Activated T-cell treated with anti-CD3 and anti-CD28 coated beads, Interleukin-2, amount 50 U/mL, for 72 hours (primary cell): ENCODE data around the gene AKR7A3. TPM values are rescaled to one million over a fixed set of nuclear protein-coding genes. Genes with fewer than 3 reads are reported as not detected.
"Not testable (repeated sequence)": the region's sequence is repeated elsewhere in the genome, so short reads cannot be mapped to it uniquely, and the experiment has no call there.

ENCODE experiments used
- ATAC-seq, 2 donors: fragments of 150-1000 bp; cut with Tn5 transposase; replicated peaks in 1 of 2; 2 replicates each; pipeline ENCODE4 v1.10.0; 2021; ENCODE audit warnings: moderate library complexity in 2 of 2, mild to moderate bottlenecking in 1 of 2
- DNase-seq, 2 donors: peaks; one replicate each; pipeline ENCODE4 v3.0.0; 2021 to 2022; ENCODE audit warnings: mixed read lengths in 1 of 2
- H3K27ac Mint-ChIP-seq: one replicate; pipeline ENCODE4 v1.8.0; 2022; ENCODE audit warnings: mild to moderate bottlenecking, moderate library complexity, mixed read lengths
- H3K27me3 Mint-ChIP-seq: one replicate; pipeline ENCODE4 v1.8.0; 2022; ENCODE audit warnings: low read depth, mixed read lengths
- H3K36me3 Mint-ChIP-seq, 2 donors: one replicate each; pipeline ENCODE4 v1.8.0; 2022; ENCODE audit warnings: mixed read lengths in 2 of 2, mild to moderate bottlenecking in 1 of 2; ENCODE audit not compliant: insufficient read depth in 2 of 2
- H3K4me1 Mint-ChIP-seq: one replicate; pipeline ENCODE4 v1.8.0; 2022; ENCODE audit warnings: low read depth, mixed read lengths
- H3K4me3 Mint-ChIP-seq, 2 donors: one replicate each; pipeline ENCODE4 v1.8.0; 2022; ENCODE audit warnings: mild to moderate bottlenecking in 2 of 2, mixed read lengths in 2 of 2, moderate library complexity in 2 of 2
- H3K9me3 Mint-ChIP-seq, 2 donors: one replicate each; pipeline ENCODE4 v1.8.0; 2022; ENCODE audit warnings: mixed read lengths in 2 of 2
- total RNA-seq, 2 donors: library from RNA; stranded (reverse); gene quantifications; one replicate each; pipeline ENCODE4 v1.2.3, GENCODE V29; 2022

The AKR7A3 gene
- total RNA-seq, 2 donors from 2014 or later: 0.35 to 0.46 TPM

DNA sequence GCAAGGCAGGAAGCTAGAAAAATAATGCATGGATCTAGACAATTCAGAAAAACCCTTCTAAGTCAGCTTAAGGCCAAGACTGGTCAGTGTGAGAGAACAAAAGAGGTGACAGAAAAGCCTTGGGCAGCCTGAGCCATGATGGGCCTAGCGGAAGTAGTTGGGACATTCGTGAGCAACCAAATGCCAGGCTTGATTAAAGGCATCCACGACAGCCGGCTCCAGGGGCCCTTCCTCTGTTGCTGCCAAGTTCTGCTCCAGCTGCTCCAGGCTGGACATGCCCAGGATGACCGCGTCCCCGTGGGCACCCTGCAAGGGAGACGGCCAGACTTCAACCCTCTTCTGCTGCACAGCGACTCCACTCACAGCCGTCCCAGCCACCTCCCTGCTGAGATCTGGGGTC is 15.5 kb upstream of the AKR7A3 start:
- ATAC-seq, DNase-seq, H3K27me3 Mint-ChIP-seq, H3K27ac Mint-ChIP-seq, H3K4me3 Mint-ChIP-seq, H3K9me3 Mint-ChIP-seq, H3K4me1 Mint-ChIP-seq: not testable (repeated sequence)
- peaks cover 11 to 12% of the 10 kb centered on the region in 2 donors for H3K36me3 Mint-ChIP-seq

GRCh38 chr1:19300211-19300610 is 11.6 kb upstream of the AKR7A3 start:
- no peak for DNase-seq
- no peak overlapping the region for H3K4me3 Mint-ChIP-seq
- no peaks in the 10 kb centered on the region for H3K4me1 Mint-ChIP-seq
- peaks cover 11 to 18% of the 10 kb centered on the region in 2 donors for H3K36me3 Mint-ChIP-seq
- H3K27me3 Mint-ChIP-seq: no peaks in the 10 kb centered on the region
- no peak for ATAC-seq
- H3K27ac Mint-ChIP-seq: no peak overlapping the region
- peaks cover 8% of the 10 kb centered on the region in 2 donors for H3K9me3 Mint-ChIP-seq

GRCh38 chr1:19294638-19295037 is 6.1 kb upstream of the AKR7A3 start:
- no peak for ATAC-seq
- DNase-seq: no peak
- H3K9me3 Mint-ChIP-seq: peaks cover 11 to 18% of the 10 kb centered on the region in 2 donors
- H3K27me3 Mint-ChIP-seq: peaks cover 3% of the 10 kb centered on the region
- no peak overlapping the region for H3K4me3 Mint-ChIP-seq
- no peaks in the 10 kb centered on the region for H3K4me1 Mint-ChIP-seq
- H3K27ac Mint-ChIP-seq: no peak overlapping the region
- H3K36me3 Mint-ChIP-seq: peaks cover 17 to 27% of the 10 kb centered on the region in 2 donors

DNA sequence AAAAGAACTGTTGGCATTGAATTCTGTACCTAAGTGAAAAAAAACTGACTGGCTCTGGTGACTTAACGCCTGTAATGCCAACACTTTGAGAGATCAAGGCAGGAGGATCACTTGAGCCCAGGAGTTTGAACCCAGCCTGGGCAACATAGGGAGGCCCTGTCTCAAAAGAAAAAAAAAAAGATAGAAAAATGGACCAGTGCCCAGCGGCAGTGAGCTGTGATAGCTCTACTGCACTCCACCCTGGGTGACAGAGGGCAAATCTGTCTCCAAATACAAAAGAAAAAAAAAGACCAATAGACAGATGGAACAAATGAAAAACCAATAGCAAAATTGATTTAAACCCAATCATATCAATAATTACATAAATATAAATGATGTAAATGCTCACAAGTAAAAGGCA is 674 bp upstream of the AKR7A3 start:
- no peak for DNase-seq
- no peak for ATAC-seq
- H3K36me3 Mint-ChIP-seq: peaks cover 8 to 10% of the 10 kb centered on the region in 2 donors
- H3K27ac Mint-ChIP-seq: no peak overlapping the region
- peaks cover 7% of the 10 kb centered on the region for H3K4me1 Mint-ChIP-seq
- H3K27me3 Mint-ChIP-seq: peaks cover 22% of the 10 kb centered on the region
- peaks cover 0 to 5% of the 10 kb centered on the region in 2 donors for H3K9me3 Mint-ChIP-seq
- peak overlapping the region; percentile 52 to 61 for H3K4me3 Mint-ChIP-seq

GRCh38 chr1:19287436-19288185 is 959 bp downstream of the AKR7A3 start:
- H3K4me3 Mint-ChIP-seq: peak overlapping the region; percentile 80 to 82
- DNase-seq: no peak
- H3K4me1 Mint-ChIP-seq: peaks cover 7% of the 10 kb centered on the region
- H3K27ac Mint-ChIP-seq: peak overlapping the region; percentile 89
- peaks cover 0 to 3% of the 10 kb centered on the region in 2 donors for H3K9me3 Mint-ChIP-seq
- peaks cover 5 to 8% of the 10 kb centered on the region in 2 donors for H3K36me3 Mint-ChIP-seq
- H3K27me3 Mint-ChIP-seq: peaks cover 22% of the 10 kb centered on the region
- no peak for ATAC-seq

- H3K36me3 Mint-ChIP-seq: not testable (repeated sequence)
These were observed 2.8 kb downstream of the AKR7A3 start for GRCh38 chr1:19285807-19286206.

GRCh38 chr1:19285366-19285765 is 3.2 kb downstream of the AKR7A3 start:
- not testable (repeated sequence) for H3K9me3 Mint-ChIP-seq, ATAC-seq, H3K27ac Mint-ChIP-seq, H3K36me3 Mint-ChIP-seq, H3K4me3 Mint-ChIP-seq, H3K4me1 Mint-ChIP-seq, DNase-seq
- H3K27me3 Mint-ChIP-seq: peaks cover 22% of the 10 kb centered on the region

More at GRCh38 chr1:19285807-19286206, 2.8 kb downstream of the AKR7A3 start:
- not testable (repeated sequence) for H3K9me3 Mint-ChIP-seq, ATAC-seq, H3K4me1 Mint-ChIP-seq, H3K4me3 Mint-ChIP-seq, DNase-seq, H3K27ac Mint-ChIP-seq
- peaks cover 22% of the 10 kb centered on the region for H3K27me3 Mint-ChIP-seq

DNA sequence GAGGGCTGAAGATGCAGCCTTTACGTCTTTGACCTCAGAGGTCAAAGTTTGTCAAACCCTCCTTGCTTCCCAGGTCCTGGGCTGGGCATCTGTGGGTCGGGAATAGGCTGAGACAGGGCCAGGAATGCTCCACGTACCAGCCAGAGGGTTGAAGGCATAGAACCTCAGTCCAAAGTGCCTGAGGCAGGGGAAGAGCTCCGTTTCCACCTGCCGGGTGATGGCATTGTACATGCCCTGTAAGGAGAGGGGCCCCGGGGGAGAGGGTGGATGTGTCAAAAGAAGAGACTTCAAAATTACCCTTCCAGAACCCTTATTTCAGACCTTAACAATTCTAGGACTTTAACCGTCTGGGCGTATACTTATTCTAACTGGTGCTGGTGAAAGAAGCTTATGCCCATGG is 3.7 kb downstream of the AKR7A3 start:
- Mint-ChIP-seq H3K27me3 (peaks cover 21% of the 10 kb centered on the region), H3K27ac (no peak overlapping the region), H3K4me1 (peaks cover 7% of the 10 kb centered on the region), H3K36me3 (peaks cover 1 to 2% of the 10 kb centered on the region in 2 donors), H3K4me3 (no peak overlapping the region), H3K9me3 (peaks cover 0 to 2% of the 10 kb centered on the region in 2 donors)
- no peak for DNase-seq
- no peak for ATAC-seq

DNA sequence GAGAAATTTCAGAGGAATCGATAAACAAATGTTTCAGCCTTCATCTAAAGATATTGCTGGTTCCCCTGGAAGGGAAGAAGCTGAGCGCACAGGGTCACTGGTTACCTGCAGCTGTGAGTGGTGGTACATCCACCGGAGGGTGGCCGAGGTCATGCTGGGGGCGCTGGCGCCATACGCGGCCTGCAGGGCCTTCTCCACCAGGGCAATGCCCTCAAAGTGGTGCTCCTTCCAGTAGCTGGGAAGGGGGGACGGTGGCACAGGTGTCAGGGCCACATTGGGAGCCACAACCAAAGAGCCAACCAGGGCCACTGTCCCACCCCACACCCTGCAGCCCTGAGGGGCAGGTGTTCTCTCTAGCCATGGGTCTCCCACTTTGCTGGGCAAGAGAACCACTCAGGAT is 4.7 kb downstream of the AKR7A3 start:
- peaks cover 11% of the 10 kb centered on the region for H3K27me3 Mint-ChIP-seq
- no peak overlapping the region for H3K27ac Mint-ChIP-seq
- H3K4me1 Mint-ChIP-seq: peaks cover 2% of the 10 kb centered on the region
- no peaks in the 10 kb centered on the region for H3K36me3 Mint-ChIP-seq
- H3K4me3 Mint-ChIP-seq: no peak overlapping the region
- H3K9me3 Mint-ChIP-seq: no peaks in the 10 kb centered on the region
- no peak for ATAC-seq
- no peak for DNase-seq

DNA sequence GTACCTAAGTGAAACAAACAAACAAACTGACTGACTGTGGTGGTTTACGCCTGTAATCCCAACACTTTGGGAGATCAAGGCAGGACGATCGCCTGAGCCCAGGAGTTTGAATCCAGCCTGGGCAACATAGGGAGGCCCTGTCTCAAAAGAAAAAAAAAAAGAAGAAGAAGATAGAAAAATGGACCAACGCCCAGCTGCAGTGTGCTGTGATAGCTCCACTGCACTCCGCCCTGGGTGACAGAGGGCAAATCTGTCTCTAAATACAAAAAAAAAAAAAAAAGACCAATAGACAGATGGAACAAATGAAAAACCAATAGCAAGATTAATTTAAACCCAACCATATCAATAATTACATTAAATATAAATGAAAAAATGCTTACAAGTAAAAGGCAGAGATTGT is 13.9 kb downstream of the AKR7A3 start:
- Mint-ChIP-seq H3K4me3 (no peak overlapping the region), H3K27me3 (peaks cover 15% of the 10 kb centered on the region), H3K9me3 (no peaks in the 10 kb centered on the region), H3K27ac (no peak overlapping the region), H3K36me3 (peaks cover 3 to 10% of the 10 kb centered on the region in 2 donors), H3K4me1 (peaks cover 5% of the 10 kb centered on the region)
- DNase-seq (no peak), ATAC-seq (no peak)

GRCh38 chr1:19273844-19274531 is 14.6 kb downstream of the AKR7A3 start:
- H3K4me3 Mint-ChIP-seq, H3K9me3 Mint-ChIP-seq, H3K27ac Mint-ChIP-seq, H3K4me1 Mint-ChIP-seq, DNase-seq: not testable (repeated sequence)
- peak; percentile 53 to 64 for ATAC-seq
- Mint-ChIP-seq H3K36me3 (peaks cover 3 to 10% of the 10 kb centered on the region in 2 donors), H3K27me3 (peaks cover 15% of the 10 kb centered on the region)

DNA sequence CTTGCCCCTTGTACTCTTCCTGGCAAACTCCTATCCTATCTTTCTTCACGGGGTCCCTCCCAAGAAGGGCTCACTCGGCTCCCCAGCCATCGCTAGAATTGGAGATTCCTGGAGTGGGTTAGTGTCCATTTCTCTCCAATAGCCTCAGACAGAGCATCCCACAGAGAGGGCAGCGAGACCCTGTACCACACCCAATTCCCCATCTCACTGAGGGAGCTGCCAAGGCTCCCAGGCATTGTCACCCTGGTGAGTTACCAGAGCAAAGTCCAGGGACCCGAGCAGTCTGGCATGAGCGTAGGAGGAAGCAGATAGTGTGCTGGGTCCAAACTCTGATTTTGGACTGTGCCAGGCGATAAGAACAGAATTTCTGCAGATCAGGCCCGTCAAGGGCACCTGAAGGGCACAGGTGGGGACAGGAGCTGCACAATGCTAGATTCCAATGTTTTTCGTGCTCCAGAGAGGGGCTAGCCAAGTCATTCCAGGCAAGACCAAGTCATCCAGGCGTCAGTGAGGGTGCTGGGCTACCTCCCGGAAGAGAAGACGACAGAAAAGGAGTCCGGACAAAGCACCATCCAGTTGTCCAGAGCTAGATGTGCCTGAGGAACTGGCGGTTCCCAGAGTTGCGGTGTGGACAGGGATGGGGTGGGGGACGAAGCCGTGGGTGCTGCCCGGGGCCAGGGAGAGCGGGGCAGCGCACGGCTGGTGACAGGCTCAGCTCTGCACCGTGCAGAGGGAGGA is 15.3 kb downstream of the AKR7A3 start:
- H3K27me3 Mint-ChIP-seq: peaks cover 15% of the 10 kb centered on the region
- DNase-seq (no peak), ATAC-seq (no peak)
- H3K4me1 Mint-ChIP-seq: peaks cover 5% of the 10 kb centered on the region
- H3K36me3 Mint-ChIP-seq: peaks cover 3 to 10% of the 10 kb centered on the region in 2 donors
- H3K9me3 Mint-ChIP-seq: no peaks in the 10 kb centered on the region
- peak overlapping the region; percentile 39 to 46 for H3K4me3 Mint-ChIP-seq
- H3K27ac Mint-ChIP-seq: no peak overlapping the region

DNA sequence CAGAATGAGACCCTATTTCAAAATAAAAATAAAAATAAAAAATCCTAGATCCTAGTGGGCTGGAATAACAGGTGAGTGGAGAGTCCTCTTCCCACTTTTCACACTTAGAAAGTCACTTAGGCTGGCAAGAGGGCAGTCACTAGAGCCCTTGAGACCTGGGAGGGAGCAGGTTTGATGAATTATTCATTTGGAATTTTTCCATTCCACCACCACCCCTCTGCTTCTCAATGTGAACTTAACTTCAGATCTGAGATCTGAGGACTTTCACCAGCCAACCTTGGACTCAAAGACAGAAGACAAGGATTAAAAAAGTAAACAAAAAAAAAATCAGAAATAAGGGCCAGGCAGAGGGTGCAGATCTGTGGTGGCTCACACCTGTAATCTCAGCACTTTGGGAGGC is 16.5 kb downstream of the AKR7A3 start:
- Mint-ChIP-seq H3K4me1 (peaks cover 5% of the 10 kb centered on the region), H3K9me3 (no peaks in the 10 kb centered on the region), H3K4me3 (no peak overlapping the region), H3K36me3 (peaks cover 3 to 10% of the 10 kb centered on the region in 2 donors), H3K27ac (no peak overlapping the region), H3K27me3 (peaks cover 15% of the 10 kb centered on the region)
- ATAC-seq (no peak), DNase-seq (no peak)
